ENCODE results near the gene PF4V1. TPM values are rescaled to one million over a fixed set of nuclear protein-coding genes. Genes with fewer than 3 reads are reported as not detected.

PF4V1 gene
- total and polyA plus RNA-seq, 2 of the 13 experiments (the other 11 are each of a cell fraction or from before 2014, with no cell fraction given): not detected

GRCh38 chr4:73855406-73855805, 2.3 kb downstream of the PF4V1 start:
- H3K9ac ChIP-seq (ENCODE audit: insufficient read depth, low read depth, low read length): no peak overlapping the region
- ATAC-seq (no peak), DNase-seq (ENCODE audit: low spot score) (no peak), FAIRE-seq (no peak)
- no peak overlapping the region for H3K4me2 ChIP-seq (ENCODE audit: low read depth, low read length)
- no peak overlapping the region for H3K4me3 ChIP-seq (replicated peaks in 1 of 3; ENCODE audit: insufficient read depth in 1 of 3, low read depth in 2 of 3, low read length in 3 of 3)
- intact Hi-C loops (cut with micrococcal nuclease; ENCODE audit: unreplicated experiment) (no loop called here), in situ Hi-C loops (cut with HindIII; ENCODE audit: extremely low pct_ligation_motif_present, low pct_unique_long_range_greater_than_20kb) (no loop called here)
- no peaks in the 10 kb centered on the region for H3K36me3 ChIP-seq (replicated peaks in 1 of 2; ENCODE audit: control insufficient read depth in 1 of 2, insufficient read depth in 2 of 2, low read length in 2 of 2)
- no peak overlapping the region for H3K27ac ChIP-seq (ENCODE audit: extremely low read length, insufficient read depth, low read length)
- CTCF ChIA-PET (ENCODE audit: low intra/inter-chr PET ratio, low total read pairs): no interaction called here
- POLR2A ChIA-PET: no interaction called here
- no TSS peak for BruUV-seq (replicated peaks)
- H3K79me2 ChIP-seq (ENCODE audit: insufficient read depth, low read length): no peaks in the 10 kb centered on the region
- no peaks in the 10 kb centered on the region for H3K9me3 ChIP-seq (ENCODE audit: low read length)
- 0% methylated on average over 3 of the region's 4 CpGs for WGBS (ENCODE audit: low lambda C conversion rate)
- H3K4me1 ChIP-seq (ENCODE audit: insufficient read depth, low read length): no peaks in the 10 kb centered on the region
- no peak overlapping the region for H2AFZ ChIP-seq (ENCODE audit: low read length)
- no peak for TF ChIP-seq EHMT2 (IDR thresholded peaks at IDR 0.05; ENCODE audit: borderline replicate concordance, low read depth, low read length)
- no peak for TF ChIP-seq ZNF296 (CRISPR knock-in tag; conservative IDR thresholded peaks at IDR 0.05)
- TF ChIP-seq ZNF17 (CRISPR knock-in tag; IDR thresholded peaks at IDR 0.05): no peak
- no peak for TF ChIP-seq ZFP90 (CRISPR knock-in tag; IDR thresholded peaks at IDR 0.05; ENCODE audit: borderline replicate concordance)
- no peaks in the 10 kb centered on the region for H4K20me1 ChIP-seq (ENCODE audit: insufficient read depth, low read length)
- 0 out of 5 replicates have a peak, but pooled peaks cover 0 to 3% of the 10 kb centered on the region in 2 experiments for H3K27me3 ChIP-seq (ENCODE audit: control insufficient read depth in 1 of 2, insufficient read depth in 2 of 2, low read length in 2 of 2)

GRCh38 chr4:73856518-73856917, 3.4 kb downstream of the PF4V1 start:
- no peaks in the 10 kb centered on the region for H3K79me2 ChIP-seq (ENCODE audit: insufficient read depth, low read length)
- in situ Hi-C loops (cut with HindIII; ENCODE audit: extremely low pct_ligation_motif_present, low pct_unique_long_range_greater_than_20kb) (no loop called here), intact Hi-C loops (cut with micrococcal nuclease; ENCODE audit: unreplicated experiment) (no loop called here)
- H3K4me3 ChIP-seq (replicated peaks in 1 of 3; ENCODE audit: insufficient read depth in 1 of 3, low read depth in 2 of 3, low read length in 3 of 3): no peak overlapping the region
- H4K20me1 ChIP-seq (ENCODE audit: insufficient read depth, low read length): no peaks in the 10 kb centered on the region
- no peaks in the 10 kb centered on the region for H3K36me3 ChIP-seq (replicated peaks in 1 of 2; ENCODE audit: control insufficient read depth in 1 of 2, insufficient read depth in 2 of 2, low read length in 2 of 2)
- no TSS peak for BruUV-seq (replicated peaks)
- DNase-seq (ENCODE audit: low spot score) (peak; percentile 4), FAIRE-seq (no peak), ATAC-seq (no peak)
- ChIA-PET POLR2A (no interaction called here), CTCF (ENCODE audit: low intra/inter-chr PET ratio, low total read pairs) (no interaction called here)
- no peak overlapping the region for H2AFZ ChIP-seq (ENCODE audit: low read length)
- no peak overlapping the region for H3K9ac ChIP-seq (ENCODE audit: insufficient read depth, low read depth, low read length)
- no peak overlapping the region for H3K4me2 ChIP-seq (ENCODE audit: low read depth, low read length)
- no peaks in the 10 kb centered on the region for H3K4me1 ChIP-seq (ENCODE audit: insufficient read depth, low read length)
- H3K9me3 ChIP-seq (ENCODE audit: low read length): no peaks in the 10 kb centered on the region
- H3K27ac ChIP-seq (ENCODE audit: extremely low read length, insufficient read depth, low read length): no peak overlapping the region
- H3K27me3 ChIP-seq (ENCODE audit: control insufficient read depth in 1 of 2, insufficient read depth in 2 of 2, low read length in 2 of 2): 0 out of 5 replicates have a peak, but pooled peaks cover 0 to 3% of the 10 kb centered on the region in 2 experiments
- TF ChIP-seq ZNF788 (CRISPR knock-in tag; IDR thresholded peaks at IDR 0.05; ENCODE audit: borderline replicate concordance) (no peak), TIGD3 (CRISPR knock-in tag; IDR thresholded peaks at IDR 0.05; ENCODE audit: borderline replicate concordance) (no peak), ZNF451 (CRISPR knock-in tag; IDR thresholded peaks at IDR 0.05) (no peak), ZNF75D (CRISPR knock-in tag; IDR thresholded peaks at IDR 0.05; ENCODE audit: borderline replicate concordance) (no peak), GLMP (CRISPR knock-in tag; IDR thresholded peaks at IDR 0.05; ENCODE audit: borderline replicate concordance) (no peak), PREB (CRISPR knock-in tag; IDR thresholded peaks at IDR 0.05) (no peak), SIX1 (CRISPR knock-in tag; IDR thresholded peaks at IDR 0.05; ENCODE audit: borderline replicate concordance) (no peak), NPAS2 (CRISPR knock-in tag; IDR thresholded peaks at IDR 0.05; ENCODE audit: borderline replicate concordance) (no peak), ARID3A (IDR thresholded peaks at IDR 0.05; ENCODE audit: low read depth, low read length) (no peak), MIXL1 (CRISPR knock-in tag; IDR thresholded peaks at IDR 0.05) (no peak)
